ENCODE results near the gene ABRACL. TPM values are rescaled to one million over a fixed set of nuclear protein-coding genes. Genes with fewer than 3 reads are reported as not detected.

The ABRACL gene
- total RNA-seq, 1 donor from 2014 or later = 39.2 TPM

DNA sequence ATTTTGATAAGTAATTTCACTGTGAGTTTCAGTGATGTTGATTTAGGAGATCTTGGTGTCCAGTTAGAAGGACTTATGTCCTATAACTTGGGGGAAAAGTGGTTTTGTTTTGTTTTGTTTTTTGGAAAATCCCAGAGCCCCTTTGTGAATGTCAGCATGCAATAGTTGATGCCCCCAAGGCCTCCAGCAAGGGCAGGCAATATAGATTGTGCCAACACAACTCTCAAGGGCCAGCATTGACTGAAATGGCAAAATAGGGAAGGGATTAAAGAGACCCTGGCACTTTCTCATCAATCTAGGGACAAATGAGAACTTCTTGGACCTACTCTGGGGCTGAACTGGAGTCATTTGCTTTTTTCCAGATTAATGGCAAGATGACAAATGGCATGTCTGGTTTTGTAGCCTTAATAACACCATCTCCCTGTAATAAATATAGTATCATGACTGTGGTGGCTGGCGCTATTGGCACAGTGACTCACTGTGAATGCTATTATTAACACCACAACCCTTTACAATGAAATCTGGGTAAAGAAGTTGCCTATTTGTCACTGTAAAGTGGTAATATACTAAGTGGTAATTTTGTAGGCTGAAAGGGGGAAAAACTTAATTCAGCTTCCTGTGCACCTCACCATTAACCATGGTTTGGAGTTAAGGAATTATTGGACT lies 51.8 kb downstream of the ABRACL start:
- FAIRE-seq (no peak), DNase-seq (ENCODE audit: low read depth) (peak; percentile 81)
- H3K4me3 ChIP-seq (ENCODE audit: low read depth, low read length) = no peak overlapping the region
- no peaks in the 10 kb centered on the region for H3K27me3 ChIP-seq (ENCODE audit: control insufficient read depth, insufficient read depth, low read length)
- H3K36me3 ChIP-seq (ENCODE audit: control insufficient read depth, insufficient read depth, low read length) = no peaks in the 10 kb centered on the region
- TF ChIP-seq, protein P1, sequence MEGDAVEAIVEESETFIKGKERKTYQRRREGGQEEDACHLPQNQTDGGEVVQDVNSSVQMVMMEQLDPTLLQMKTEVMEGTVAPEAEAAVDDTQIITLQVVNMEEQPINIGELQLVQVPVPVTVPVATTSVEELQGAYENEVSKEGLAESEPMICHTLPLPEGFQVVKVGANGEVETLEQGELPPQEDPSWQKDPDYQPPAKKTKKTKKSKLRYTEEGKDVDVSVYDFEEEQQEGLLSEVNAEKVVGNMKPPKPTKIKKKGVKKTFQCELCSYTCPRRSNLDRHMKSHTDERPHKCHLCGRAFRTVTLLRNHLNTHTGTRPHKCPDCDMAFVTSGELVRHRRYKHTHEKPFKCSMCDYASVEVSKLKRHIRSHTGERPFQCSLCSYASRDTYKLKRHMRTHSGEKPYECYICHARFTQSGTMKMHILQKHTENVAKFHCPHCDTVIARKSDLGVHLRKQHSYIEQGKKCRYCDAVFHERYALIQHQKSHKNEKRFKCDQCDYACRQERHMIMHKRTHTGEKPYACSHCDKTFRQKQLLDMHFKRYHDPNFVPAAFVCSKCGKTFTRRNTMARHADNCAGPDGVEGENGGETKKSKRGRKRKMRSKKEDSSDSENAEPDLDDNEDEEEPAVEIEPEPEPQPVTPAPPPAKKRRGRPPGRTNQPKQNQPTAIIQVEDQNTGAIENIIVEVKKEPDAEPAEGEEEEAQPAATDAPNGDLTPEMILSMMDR (IDR thresholded peaks at IDR 0.05; ENCODE audit: insufficient read depth, low read length, severe bottlenecking) = no peak

DNA sequence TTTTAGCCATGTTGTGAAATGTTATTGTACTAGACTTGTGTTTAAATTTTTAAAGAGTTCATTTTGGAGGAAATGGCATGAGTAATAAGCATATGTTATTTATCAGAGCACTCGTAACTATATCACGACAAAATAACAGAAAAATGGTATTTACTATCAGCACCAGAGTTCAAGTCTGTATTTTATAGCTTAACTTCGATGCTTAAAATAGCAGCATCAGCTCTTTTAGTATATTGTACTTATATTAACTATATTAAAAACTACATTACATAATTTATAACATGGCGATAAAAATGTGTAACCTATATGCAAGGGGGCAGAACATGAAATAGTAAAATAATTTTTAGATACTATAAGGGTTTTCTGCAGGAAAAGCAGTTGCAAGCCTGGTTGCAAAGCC lies 52.9 kb downstream of the ABRACL start:
- no peak for FAIRE-seq
- Histone ChIP-seq H3K36me3 (ENCODE audit: control insufficient read depth, insufficient read depth, low read length) (no peaks in the 10 kb centered on the region), H3K27me3 (ENCODE audit: control insufficient read depth, insufficient read depth, low read length) (no peaks in the 10 kb centered on the region), H3K4me3 (ENCODE audit: low read depth, low read length) (no peak overlapping the region)
- DNase-seq (ENCODE audit: low read depth) = no peak
- TF ChIP-seq, protein P1 (IDR thresholded peaks at IDR 0.05; ENCODE audit: insufficient read depth, low read length, severe bottlenecking) = no peak

DNA sequence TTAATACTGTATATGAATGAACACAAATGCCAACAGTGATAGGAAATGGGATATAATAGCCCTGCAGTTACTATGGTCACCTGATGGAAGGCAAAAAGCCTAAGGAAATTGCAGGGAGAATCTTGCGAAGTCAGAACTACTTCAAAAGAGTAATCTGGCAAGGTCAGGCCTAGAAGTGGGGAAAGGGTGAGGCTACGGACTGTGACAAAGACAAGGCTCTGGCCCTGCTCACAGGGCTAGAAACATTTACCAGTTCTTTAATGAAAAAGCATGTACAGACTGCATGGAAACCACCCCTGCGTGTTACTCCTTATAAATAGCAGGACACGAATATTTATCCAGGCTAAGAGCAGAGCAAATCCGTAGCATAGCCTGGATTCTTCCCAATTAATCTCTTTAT lies 53.8 kb downstream of the ABRACL start:
- Histone ChIP-seq H3K4me3 (ENCODE audit: low read depth, low read length) (no peak overlapping the region), H3K27me3 (ENCODE audit: control insufficient read depth, insufficient read depth, low read length) (no peaks in the 10 kb centered on the region), H3K36me3 (ENCODE audit: control insufficient read depth, insufficient read depth, low read length) (no peaks in the 10 kb centered on the region)
- DNase-seq (ENCODE audit: low read depth) (no peak), FAIRE-seq (no peak)
- TF ChIP-seq, protein P1 (IDR thresholded peaks at IDR 0.05; ENCODE audit: insufficient read depth, low read length, severe bottlenecking) = no peak

DNA sequence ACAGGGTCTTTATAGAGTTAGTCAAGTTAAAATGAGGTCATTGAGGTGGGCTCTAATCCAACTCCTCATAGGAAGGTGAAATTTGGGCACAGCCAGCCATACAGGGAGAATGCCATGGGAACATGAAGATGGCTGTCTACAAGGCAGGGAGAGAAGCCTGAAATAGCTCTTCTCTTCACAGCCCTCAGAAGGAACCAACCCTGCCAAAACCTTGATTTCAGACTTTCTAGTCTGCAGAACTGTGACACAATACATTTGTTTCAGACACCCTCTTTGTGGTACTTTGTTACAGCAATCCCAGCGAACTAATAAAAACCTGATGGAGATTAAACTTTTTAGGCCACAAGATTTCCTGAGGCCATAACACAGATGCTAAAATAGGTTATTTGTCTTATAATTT lies 63.3 kb downstream of the ABRACL start:
- no peaks in the 10 kb centered on the region for H3K36me3 ChIP-seq (ENCODE audit: control insufficient read depth, insufficient read depth, low read length)
- FAIRE-seq = no peak
- no peak for DNase-seq (ENCODE audit: low read depth)
- no peak overlapping the region for H3K4me3 ChIP-seq (ENCODE audit: low read depth, low read length)
- TF ChIP-seq, protein P1 (IDR thresholded peaks at IDR 0.05; ENCODE audit: insufficient read depth, low read length, severe bottlenecking) = no peak
- H3K27me3 ChIP-seq (ENCODE audit: control insufficient read depth, insufficient read depth, low read length) = no peaks in the 10 kb centered on the region

Other genes with a start within 250 kb of the ABRACL start
- gene ECT2L, start 232.7 kb upstream of the ABRACL start, total RNA-seq = 0.13 TPM in 1 of 2 replicates, not detected in the other
- 31.1 and 38.3 TPM in 2 replicates for gene REPS1, start 40.5 kb upstream of the ABRACL start, total RNA-seq
- gene HECA, start 106.3 kb downstream of the ABRACL start, total RNA-seq = 23.8 and 25.5 TPM in 2 replicates

Data from bronchial epithelial cell (primary cell).